GM21786 (cell line): Measurements from ENCODE around the gene ARHGAP15.

Source experiments
- ATAC-seq: cut with Tn5 transposase; IDR thresholded peaks from one replicate; pipeline ENCODE4 v1.9.1; 2021; ENCODE audit not compliant: unreplicated experiment

The ARHGAP15 gene

GRCh38 chr2:143736904-143737303 lies 607.7 kb downstream of the ARHGAP15 start:
- no peak for ATAC-seq

- ATAC-seq, result no peak
Observed at GRCh38 chr2:143740431-143740830, 611.2 kb downstream of the ARHGAP15 start.

GRCh38 chr2:143741205-143741604 lies 612.0 kb downstream of the ARHGAP15 start:
- no peak for ATAC-seq

- ATAC-seq, result no peak
Observed at GRCh38 chr2:143742581-143742980, 613.4 kb downstream of the ARHGAP15 start.

GRCh38 chr2:143744114-143744513 lies 614.9 kb downstream of the ARHGAP15 start:
- ATAC-seq, result no peak

- no peak for ATAC-seq
Observed at GRCh38 chr2:143745060-143745459, 615.8 kb downstream of the ARHGAP15 start.

- no peak for ATAC-seq
Observed at GRCh38 chr2:143754742-143755141, 625.5 kb downstream of the ARHGAP15 start.

GRCh38 chr2:143758629-143759330 lies 629.6 kb downstream of the ARHGAP15 start:
- ATAC-seq, result no peak

GRCh38 chr2:143759455-143759854 lies 630.2 kb downstream of the ARHGAP15 start:
- no peak for ATAC-seq

GRCh38 chr2:143762176-143762928 lies 633.1 kb downstream of the ARHGAP15 start:
- no peak for ATAC-seq

GRCh38 chr2:143764261-143764660 lies 635.0 kb downstream of the ARHGAP15 start:
- ATAC-seq, result no peak

- no peak for ATAC-seq
Observed at GRCh38 chr2:143764706-143765105, 635.5 kb downstream of the ARHGAP15 start.

GRCh38 chr2:143768991-143769390 lies 639.8 kb downstream of the ARHGAP15 start:
- ATAC-seq, result no peak

GRCh38 chr2:143771939-143772338 lies 642.7 kb downstream of the ARHGAP15 start:
- ATAC-seq, result no peak

GRCh38 chr2:143776526-143777297 lies 647.5 kb downstream of the ARHGAP15 start:
- no peak for ATAC-seq

- ATAC-seq, result no peak
Observed at GRCh38 chr2:143779021-143779420, 649.8 kb downstream of the ARHGAP15 start.

- no peak for ATAC-seq
Observed at GRCh38 chr2:143786026-143786765, 657.0 kb downstream of the ARHGAP15 start.

- ATAC-seq, result no peak
Observed at GRCh38 chr2:143787674-143788073, 658.5 kb downstream of the ARHGAP15 start.

GRCh38 chr2:143792602-143793001 lies 663.4 kb downstream of the ARHGAP15 start:
- ATAC-seq, result no peak

GRCh38 chr2:143793381-143793780 lies 664.2 kb downstream of the ARHGAP15 start:
- no peak for ATAC-seq

- ATAC-seq, result no peak
Observed at GRCh38 chr2:143796051-143796450, 666.8 kb downstream of the ARHGAP15 start.
